ENCODE data around the gene TSG101. TPM values are rescaled to one million over a fixed set of nuclear protein-coding genes. Genes with fewer than 3 reads are reported as not detected.

Gene TSG101
- total and polyA plus RNA-seq, 2 donors (not counting 1 experiment from before 2014, with no cell fraction given), result 78.4 to 146 TPM

GRCh38 chr11:18471995-18472394 lies 54.7 kb downstream of the TSG101 start:
- no peaks in the 10 kb centered on the region for H3K79me2 ChIP-seq (ENCODE audit: control insufficient read depth, insufficient read depth, low read length)
- no peaks in the 10 kb centered on the region for H3K27me3 ChIP-seq (ENCODE audit: control insufficient read depth, insufficient read depth, low read length)
- no peak for DNase-seq (ENCODE audit: low read depth in 2 of 2)
- H2AFZ ChIP-seq (ENCODE audit: low read length), result no peak overlapping the region
- TF ChIP-seq CTCF (conservative IDR thresholded peaks at IDR 0.05 in 1 of 2, IDR thresholded peaks at IDR 0.05 in 1 of 2; ENCODE audit: low read depth in 1 of 2, low read length in 2 of 2), result no peak
- H3K27ac ChIP-seq (ENCODE audit: insufficient read depth, low read length), result no peak overlapping the region
- H3K4me2 ChIP-seq (ENCODE audit: extremely low read depth, insufficient read depth, low read length), result no peak overlapping the region
- H4K20me1 ChIP-seq (ENCODE audit: control insufficient read depth, extremely low read depth, insufficient read depth, low read length), result no peaks in the 10 kb centered on the region
- no peaks in the 10 kb centered on the region for H3K4me1 ChIP-seq (ENCODE audit: control insufficient read depth, extremely low read depth, insufficient read depth, low read length)
- no peak overlapping the region for H3K9ac ChIP-seq (ENCODE audit: insufficient read depth, low read length)
- no peaks in the 10 kb centered on the region for H3K9me3 ChIP-seq (ENCODE audit: control insufficient read depth, insufficient read depth, low read depth, low read length)
- no peaks in the 10 kb centered on the region for H3K36me3 ChIP-seq (ENCODE audit: control insufficient read depth, insufficient read depth, low read length)
- H3K4me3 ChIP-seq (replicated peaks in 1 of 4; ENCODE audit: control extremely low read depth in 1 of 4, insufficient read depth in 1 of 4, low read depth in 3 of 4, low read length in 4 of 4), result no peak overlapping the region

GRCh38 chr11:18468961-18469360 lies 57.8 kb downstream of the TSG101 start:
- H3K27ac ChIP-seq (ENCODE audit: insufficient read depth, low read length), result no peak overlapping the region
- no peaks in the 10 kb centered on the region for H3K36me3 ChIP-seq (ENCODE audit: control insufficient read depth, insufficient read depth, low read length)
- TF ChIP-seq EZH2 (IDR thresholded peaks at IDR 0.05; ENCODE audit: low read length, missing control alignments) (no peak), CTCF (conservative IDR thresholded peaks at IDR 0.05 in 1 of 2, IDR thresholded peaks at IDR 0.05 in 1 of 2; ENCODE audit: low read depth in 1 of 2, low read length in 2 of 2) (no peak)
- no peak overlapping the region for H3K4me3 ChIP-seq (replicated peaks in 1 of 4; ENCODE audit: control extremely low read depth in 1 of 4, insufficient read depth in 1 of 4, low read depth in 3 of 4, low read length in 4 of 4)
- no peaks in the 10 kb centered on the region for H3K4me1 ChIP-seq (ENCODE audit: control insufficient read depth, extremely low read depth, insufficient read depth, low read length)
- H3K27me3 ChIP-seq (ENCODE audit: control insufficient read depth, insufficient read depth, low read length), result no peaks in the 10 kb centered on the region
- no peak overlapping the region for H3K9ac ChIP-seq (ENCODE audit: insufficient read depth, low read length)
- no peaks in the 10 kb centered on the region for H3K9me3 ChIP-seq (ENCODE audit: control insufficient read depth, insufficient read depth, low read depth, low read length)
- H4K20me1 ChIP-seq (ENCODE audit: control insufficient read depth, extremely low read depth, insufficient read depth, low read length), result no peaks in the 10 kb centered on the region
- no peak overlapping the region for H3K4me2 ChIP-seq (ENCODE audit: extremely low read depth, insufficient read depth, low read length)
- H3K79me2 ChIP-seq (ENCODE audit: control insufficient read depth, insufficient read depth, low read length), result no peaks in the 10 kb centered on the region
- H2AFZ ChIP-seq (ENCODE audit: low read length), result no peak overlapping the region
- DNase-seq (ENCODE audit: low read depth in 2 of 2), result no peak

GRCh38 chr11:18468059-18468458 lies 58.7 kb downstream of the TSG101 start:
- Histone ChIP-seq H3K4me2 (ENCODE audit: extremely low read depth, insufficient read depth, low read length) (no peak overlapping the region), H3K4me1 (ENCODE audit: control insufficient read depth, extremely low read depth, insufficient read depth, low read length) (no peaks in the 10 kb centered on the region), H4K20me1 (ENCODE audit: control insufficient read depth, extremely low read depth, insufficient read depth, low read length) (no peaks in the 10 kb centered on the region), H3K9ac (ENCODE audit: insufficient read depth, low read length) (no peak overlapping the region), H2AFZ (ENCODE audit: low read length) (no peak overlapping the region), H3K4me3 (replicated peaks in 1 of 4; ENCODE audit: control extremely low read depth in 1 of 4, insufficient read depth in 1 of 4, low read depth in 3 of 4, low read length in 4 of 4) (no peak overlapping the region), H3K36me3 (ENCODE audit: control insufficient read depth, insufficient read depth, low read length) (no peaks in the 10 kb centered on the region), H3K79me2 (ENCODE audit: control insufficient read depth, insufficient read depth, low read length) (no peaks in the 10 kb centered on the region), H3K9me3 (ENCODE audit: control insufficient read depth, insufficient read depth, low read depth, low read length) (no peaks in the 10 kb centered on the region), H3K27me3 (ENCODE audit: control insufficient read depth, insufficient read depth, low read length) (no peaks in the 10 kb centered on the region), H3K27ac (ENCODE audit: insufficient read depth, low read length) (no peak overlapping the region)
- DNase-seq (ENCODE audit: low read depth in 2 of 2), result no peak
- no peak for TF ChIP-seq CTCF (conservative IDR thresholded peaks at IDR 0.05 in 1 of 2, IDR thresholded peaks at IDR 0.05 in 1 of 2; ENCODE audit: low read depth in 1 of 2, low read length in 2 of 2)
